Fibroblast of skin of scalp (primary cell): ENCODE results near the gene TMC3. TPM values are rescaled to one million over a fixed set of nuclear protein-coding genes. Genes with fewer than 3 reads are reported as not detected.
"Not testable (repeated sequence)": the region's sequence is repeated elsewhere in the genome, so short reads cannot be mapped to it uniquely, and the experiment has no call there.

Source experiments
- DNase-seq: peaks from one replicate; pipeline ENCODE4 v3.0.0-alpha.2; 2013
- polyA plus RNA-seq, 2 experiments: library from polyadenylated mRNA; unstranded; fragments of 120-200 nt; gene quantifications; one replicate each; pipeline ENCODE4 v1.2.1, GENCODE V29; 2013; ENCODE audit not compliant: insufficient read length in 2 of 2

Gene TMC3
- polyA plus RNA-seq (2013, experiment 1 of 2; ENCODE audit: insufficient read length) = 0.12 TPM
- 0.09 TPM for polyA plus RNA-seq (2013, experiment 2 of 2; ENCODE audit: insufficient read length)

DNA sequence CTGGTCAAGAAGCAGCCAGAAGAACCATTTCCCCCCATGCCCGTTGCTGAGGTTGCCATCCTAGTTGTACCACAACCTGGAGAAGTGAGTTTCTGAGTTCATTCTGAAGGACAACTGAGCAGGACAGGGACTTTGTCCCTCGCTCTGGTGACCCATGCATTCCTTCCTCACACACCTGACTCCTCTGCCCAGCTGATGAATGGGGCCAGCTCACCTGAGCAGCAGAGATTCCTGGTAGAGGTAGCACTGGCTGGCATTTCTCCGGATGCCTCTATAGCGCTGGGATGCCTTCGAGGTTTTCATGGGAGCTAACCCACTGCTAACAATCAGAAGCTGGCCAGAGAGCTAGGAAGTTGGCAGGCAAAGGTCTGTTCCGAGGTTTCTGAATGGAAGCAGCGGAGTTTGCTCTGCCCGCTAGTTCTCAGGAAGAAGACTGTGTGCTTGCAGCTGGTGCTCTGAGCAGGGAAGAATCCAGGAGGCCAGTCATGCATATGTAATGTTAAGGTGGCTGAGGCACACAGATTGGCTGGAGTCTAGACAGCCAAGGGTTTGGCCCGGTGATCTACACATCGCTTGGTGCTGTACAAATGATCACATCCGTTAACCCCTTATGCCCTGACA, at the start of gene TMC3:
TSS of gene TMC3 (minus strand) at position 439 of the 621 bp plus-strand sequence. CDS start at position 303, 136 bp downstream.
- DNase-seq = no peak

DNA sequence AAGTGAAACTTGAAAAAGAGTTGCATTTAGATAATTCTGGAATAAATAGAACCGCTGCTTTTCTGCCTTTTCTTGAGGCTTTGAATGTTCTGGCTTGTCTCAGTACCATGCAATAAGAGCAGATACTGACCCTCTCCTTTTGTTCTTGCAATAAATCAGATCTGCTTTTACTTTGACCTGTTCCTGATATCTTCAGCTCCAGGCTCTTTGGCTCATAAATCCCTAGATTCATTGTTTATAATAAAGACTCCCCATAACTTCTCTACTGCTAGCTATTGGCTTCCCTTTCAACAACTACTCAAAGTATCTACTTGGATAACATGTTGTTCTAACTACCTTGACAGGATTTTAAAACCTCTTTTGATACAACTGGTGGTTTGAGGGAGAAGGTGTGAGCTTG, 47.4 kb upstream of the TMC3 start:
- no peak for DNase-seq

DNA sequence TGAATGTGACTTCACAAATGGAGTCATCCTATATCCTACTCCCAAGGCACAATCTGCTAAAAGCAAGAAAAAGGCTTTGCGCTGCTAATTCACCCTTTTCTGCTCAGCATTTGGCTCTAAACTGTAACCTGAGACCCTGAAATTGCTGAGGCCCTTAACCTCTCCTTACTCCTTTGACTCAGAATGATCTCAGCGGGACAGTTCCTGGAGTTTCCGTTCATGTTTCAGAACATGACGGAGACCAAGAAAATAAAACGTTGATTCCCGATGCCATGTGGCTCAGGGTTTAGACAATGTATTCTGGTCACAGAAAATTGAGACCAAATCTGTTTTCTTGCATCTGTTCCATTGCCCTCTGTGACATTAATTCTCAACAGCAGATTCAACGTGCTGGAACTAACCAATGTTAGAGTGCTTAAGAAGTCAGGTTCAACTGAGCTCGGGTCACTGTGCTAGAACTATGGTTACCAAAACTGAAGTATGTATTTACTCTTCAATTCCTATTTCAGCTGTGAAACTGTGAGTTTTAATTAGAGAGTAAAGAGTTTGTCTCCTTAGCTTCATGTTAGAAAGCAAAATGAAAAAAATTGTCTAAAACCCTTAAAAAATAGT, 45.4 kb upstream of the TMC3 start:
- DNase-seq = peak; percentile 60

DNA sequence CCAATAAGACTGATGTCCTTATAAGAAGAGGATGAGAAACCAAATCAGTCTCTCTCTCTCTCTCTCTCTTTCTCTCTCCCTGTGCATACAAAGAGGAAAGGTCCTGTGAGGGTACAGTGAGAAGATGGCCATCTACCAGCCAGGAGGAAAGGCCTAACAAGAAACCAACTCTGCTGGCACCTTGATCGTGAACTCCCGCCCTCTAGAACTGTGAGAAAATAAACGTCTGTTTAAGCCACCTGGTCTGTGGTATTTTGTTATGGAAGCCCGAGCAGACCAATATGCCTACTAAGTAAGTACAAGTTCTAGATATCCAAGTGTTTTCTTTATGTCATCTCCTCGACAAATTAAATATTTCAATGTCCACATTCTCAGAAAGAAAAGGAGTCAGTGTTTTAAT, 44.9 kb upstream of the TMC3 start:
- no peak for DNase-seq

DNA sequence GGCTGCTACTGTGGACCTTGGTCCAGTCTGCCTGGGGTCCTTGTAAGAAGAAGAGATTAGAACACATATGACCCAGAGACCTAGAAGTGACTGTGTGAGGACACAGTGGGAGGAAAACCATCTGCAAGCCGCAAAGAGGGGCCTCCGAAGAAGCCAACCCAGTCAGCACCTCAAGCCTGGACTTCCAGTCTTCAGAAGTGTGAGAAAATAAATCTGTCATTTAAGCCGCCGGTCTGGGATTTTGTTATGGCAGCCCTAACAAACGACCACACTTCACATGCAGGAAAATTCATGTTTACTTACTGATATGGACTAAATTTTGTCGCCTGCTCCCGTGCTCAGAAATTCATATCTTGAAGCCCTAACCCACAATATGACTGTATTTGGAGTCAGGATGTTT, 44.4 kb upstream of the TMC3 start:
- no peak for DNase-seq

DNA sequence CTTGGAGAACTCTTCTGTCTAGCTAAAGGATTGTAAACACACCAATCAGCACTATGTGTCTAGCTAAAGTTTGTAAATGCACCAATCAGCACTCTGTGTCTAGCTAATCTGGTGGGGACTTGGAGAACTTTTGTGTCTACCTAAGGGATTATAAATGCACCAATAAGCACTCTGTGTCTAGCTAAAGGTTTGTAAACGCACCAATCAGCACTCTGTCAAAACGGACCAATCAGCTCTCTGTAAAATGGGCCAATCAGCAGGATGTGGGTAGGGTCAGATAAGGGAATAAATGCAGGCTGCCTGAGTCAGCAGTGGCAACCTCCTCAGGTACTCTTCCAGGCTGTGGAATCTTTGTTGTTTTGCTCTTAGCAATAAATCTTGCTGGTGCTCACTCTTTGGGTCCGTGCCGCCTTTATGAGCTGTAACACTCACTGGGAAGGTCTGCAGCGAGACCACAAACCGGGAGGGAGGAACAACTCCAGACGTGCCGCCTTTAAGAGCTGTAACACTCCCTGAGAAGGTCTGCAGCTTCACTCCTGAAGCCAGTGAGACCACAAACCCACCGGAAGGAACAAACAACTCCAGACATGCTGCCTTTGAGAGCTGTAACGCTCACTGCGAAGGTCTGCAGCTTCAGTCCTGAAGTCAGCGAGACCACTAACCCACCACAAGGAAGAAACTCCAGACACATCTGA, 40.4 kb upstream of the TMC3 start:
- DNase-seq = not testable (repeated sequence)

DNA sequence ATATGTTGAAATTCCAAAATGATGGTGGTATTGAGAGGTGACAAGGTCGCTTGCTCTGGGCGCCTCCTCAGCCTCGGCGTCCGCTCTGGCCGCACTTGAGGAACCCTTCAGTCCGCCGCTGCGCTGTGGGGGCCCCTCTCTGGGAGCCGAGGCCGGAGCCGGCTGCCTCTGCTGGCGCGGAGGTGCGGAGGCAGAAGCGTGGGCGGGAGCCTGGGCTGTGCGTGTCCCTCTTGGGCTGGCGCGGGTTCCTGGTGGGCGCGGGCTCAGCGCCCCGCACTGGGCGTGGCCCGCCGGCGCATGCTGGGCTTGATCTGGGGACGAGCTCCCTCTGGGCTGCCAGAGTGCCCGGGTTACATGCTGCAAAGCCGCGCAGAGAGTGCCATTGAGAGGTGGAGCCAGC, 39.8 kb upstream of the TMC3 start:
- DNase-seq = no peak

DNA sequence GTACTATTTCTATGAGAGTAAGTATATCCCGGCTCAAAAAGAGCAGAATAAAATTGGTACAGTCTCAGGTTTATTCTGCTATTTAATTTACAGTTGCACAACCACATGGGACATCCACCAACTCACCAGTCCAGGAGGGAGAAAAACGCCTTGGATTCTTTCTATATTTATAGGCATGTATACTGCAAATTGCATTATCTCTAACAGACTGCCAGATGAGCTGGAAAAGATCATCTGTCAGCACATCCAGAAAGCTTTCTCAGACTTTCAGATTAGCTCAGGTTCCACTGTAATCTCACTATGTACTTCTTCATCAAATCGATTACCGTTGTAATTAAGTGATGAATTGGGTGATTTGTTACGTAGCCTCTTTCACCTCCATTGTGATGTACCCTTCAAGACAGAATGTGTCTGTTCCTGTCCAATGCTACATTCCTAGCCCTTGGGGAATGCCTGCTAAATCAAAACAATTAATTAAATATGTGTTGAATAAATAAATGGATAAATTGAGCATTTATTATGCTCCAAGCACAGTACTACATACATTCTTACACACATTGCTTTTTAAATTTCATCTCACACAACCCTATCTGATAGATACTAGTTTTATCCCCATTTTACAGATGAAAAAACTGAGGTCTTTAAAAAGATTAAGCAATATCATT, 38.1 kb upstream of the TMC3 start:
- DNase-seq = peak; percentile 13

DNA sequence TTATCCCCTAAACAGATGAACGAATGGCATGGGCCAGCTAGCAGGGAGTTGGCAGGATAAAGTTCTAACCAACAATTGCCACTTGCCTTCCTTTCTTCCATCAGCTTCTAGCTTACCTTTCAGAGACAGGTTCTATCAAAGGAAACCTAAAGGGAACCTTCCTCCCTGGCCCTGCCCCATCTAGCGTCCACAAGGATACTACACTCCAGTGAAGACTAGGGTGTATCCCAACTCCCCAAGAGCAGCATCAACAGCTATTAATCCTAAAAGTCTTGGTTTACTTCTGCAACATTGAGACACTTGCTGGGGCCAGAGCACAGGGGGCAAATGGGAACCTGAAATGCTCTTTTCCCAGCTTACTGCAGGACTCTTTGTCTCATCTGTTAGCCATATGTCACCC, 37.0 kb upstream of the TMC3 start:
- DNase-seq = no peak

DNA sequence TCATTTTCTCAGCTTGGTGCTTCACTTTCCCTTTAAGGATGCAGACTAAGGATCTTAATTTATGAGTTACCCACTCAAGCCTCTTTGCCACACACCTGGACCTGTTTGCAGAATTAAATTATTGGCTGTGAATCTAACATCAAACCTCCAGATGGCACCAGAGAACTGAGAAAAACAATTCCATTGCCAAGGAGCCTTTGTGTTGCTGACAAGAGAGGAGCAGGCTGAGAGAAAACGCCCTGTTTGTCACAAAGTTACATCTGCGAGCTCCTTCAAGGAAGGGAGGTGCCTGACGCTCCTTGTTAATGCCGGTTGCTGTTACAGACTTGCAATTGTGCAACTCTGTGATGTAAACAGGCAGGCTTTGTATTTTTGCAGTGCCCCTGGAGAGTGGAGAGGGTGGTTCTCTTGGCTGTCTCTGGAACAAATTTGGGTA, 36.3 kb upstream of the TMC3 start:
- DNase-seq = peak; percentile 78

DNA sequence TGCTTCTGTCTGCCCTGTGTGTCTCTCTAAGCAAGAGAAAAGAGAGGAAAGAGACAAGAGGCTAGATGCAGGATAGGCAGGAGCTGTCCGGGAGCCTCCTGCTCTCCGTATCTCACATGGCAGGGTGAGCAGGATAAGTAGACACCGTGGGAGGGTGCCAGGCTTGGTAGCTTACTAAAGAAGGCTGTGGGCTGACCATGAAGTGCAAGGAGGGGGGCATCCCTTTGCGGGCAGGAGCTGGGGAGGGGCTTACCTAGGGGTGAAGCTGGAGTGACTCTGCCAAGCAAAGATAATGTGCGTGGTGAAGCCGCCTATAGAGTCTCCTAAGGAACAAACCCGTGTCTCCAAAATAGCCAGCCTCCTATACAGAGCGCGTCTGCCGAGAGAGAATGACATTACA, 33.7 kb upstream of the TMC3 start:
- no peak for DNase-seq

DNA sequence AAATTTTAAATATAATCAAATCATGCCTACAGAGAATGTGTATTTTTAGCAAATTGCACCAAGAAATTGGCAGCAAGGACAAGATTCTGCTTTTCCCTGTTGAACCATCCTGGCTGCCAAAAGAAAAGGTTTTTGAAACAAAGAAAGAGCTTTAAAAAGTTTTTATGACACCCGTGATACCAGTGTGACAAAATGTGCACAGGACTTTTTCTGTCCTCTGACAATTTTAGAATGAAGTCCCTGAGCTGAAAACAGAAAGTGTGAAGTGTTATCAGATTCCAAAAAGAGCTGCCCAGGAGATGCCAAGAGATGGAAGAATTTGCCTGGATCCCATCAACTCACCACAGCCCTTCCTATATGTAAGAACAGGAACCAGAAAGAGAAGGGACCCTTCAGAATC, 33.2 kb upstream of the TMC3 start:
- DNase-seq = no peak

DNA sequence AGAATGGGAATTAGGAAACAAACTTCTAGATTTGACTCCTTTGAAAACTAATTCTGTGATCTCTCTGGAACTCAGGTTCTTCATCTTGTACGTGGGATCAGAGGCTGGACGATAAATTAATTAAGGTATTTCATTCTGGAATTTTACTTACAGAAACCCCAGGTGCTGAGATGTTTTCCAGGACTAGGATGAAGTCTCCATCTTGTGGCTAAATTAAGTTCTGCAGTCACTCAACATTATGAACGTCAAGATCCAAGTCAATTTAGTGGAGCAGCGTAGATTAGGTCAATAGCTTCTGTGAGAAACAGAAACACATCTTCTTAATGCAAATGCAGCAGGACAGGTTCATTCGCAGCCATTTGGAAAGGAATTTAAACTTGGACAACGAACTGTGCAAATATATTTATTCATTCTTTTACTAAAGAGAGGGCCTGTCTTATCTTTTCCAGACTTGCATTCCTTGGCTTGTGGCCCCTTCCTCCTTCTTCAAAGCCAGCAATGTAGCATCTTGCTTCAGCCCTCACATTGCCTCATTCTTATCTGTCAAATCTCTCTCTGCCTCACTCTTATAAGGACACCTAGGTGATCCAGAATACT, 26.7 kb upstream of the TMC3 start:
- peak; percentile 57 for DNase-seq

DNA sequence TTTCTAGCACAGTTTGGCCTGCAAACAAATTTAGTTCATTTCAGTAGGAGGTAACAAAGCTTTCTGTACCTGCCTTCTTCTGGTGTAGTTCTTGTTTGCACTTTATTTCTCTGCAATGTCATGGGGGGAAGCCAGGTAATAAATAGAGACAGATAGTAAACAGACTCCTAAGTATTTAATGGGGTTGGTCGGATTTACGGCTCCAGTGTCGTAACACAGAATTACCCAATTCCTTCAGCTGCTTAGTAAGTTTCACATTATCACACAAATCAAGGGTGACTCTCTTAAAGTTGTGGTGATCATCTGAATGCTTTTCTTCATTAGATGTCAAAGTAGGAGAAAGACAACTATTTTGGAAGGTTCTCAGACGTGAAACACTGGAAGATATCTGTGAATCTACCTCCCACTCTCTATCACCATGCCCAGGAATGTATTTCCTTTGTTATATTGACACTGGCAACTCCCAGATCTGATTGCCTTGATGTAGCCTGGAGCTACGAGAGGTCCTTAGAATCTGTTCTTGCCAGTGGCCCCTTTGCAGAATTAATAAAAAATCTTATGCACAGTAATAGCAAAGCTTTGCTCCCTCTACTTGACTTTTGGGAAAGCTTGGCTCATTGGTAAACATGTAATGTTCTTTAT, 25.0 kb upstream of the TMC3 start:
- DNase-seq = no peak

DNA sequence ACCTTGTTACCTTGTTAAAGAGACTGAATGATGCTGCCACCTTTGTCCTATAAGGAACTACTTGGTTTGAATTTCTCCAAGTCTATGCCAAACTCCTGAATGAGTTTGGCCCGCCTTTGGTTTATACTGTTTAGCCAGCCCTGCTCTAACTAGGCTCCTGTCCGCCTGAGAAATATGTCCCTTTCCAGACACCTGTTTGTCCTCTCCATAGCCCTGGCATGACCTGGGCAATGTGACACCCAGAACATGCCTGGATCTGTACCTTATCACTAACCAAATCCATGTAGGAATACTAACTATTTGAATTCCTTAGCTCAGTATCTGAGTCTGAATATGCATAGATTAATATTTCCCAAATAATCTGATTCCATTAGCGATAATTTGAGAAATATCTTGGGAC, 24.4 kb upstream of the TMC3 start:
- no peak for DNase-seq

DNA sequence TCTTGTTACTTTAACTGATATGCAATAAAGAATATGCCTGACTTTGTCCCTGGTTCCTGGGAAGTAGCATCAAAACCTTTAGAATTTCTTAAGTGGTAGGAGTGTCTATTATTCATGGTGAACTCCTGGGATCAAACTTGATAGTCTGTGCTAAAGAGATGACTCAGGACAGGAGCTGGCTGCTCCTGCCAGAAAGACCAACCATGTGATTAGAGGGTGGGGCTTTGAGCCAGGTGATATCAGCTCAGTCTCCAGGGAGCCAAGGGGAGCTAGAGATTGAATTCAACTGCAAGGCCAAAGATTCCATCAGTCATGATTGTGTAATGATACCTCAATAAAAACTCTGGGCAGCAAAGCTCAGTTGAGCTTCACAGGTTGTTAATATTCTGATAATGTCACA, 20.6 kb upstream of the TMC3 start:
- no peak for DNase-seq

DNA sequence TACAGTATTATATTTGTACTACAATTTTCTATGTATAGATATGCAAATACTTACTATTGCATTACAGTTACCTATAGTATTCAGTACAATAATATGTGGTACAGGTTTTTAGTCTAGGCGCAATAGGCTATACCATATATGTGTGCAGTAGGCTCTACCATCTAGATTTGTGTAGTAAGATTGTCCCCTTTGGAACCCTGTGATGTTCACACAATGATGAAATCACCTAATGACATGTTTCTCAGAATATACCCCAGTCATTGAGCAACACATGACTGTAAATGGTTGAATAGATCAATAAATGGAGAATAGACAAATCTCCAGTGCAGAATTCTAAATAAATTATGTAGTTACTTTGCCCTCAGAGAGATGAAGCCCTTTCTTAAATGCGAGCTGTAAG, 17.6 kb upstream of the TMC3 start:
- no peak for DNase-seq

DNA sequence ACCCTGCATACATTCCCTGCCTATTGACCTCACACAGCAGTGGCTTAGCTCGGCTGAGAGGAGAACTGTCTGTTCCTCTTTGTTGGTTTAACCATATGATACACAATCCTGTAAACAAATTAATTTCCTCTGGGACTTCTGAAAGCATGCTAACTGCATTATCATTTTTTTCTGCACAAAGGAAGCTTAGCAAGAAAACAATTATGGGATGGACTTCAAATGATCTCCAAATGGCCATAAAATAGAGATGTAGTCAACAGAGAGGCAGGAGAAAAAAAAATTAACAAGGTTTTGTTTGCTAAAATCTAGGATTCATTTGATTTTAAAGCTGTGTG, 14.4 kb upstream of the TMC3 start:
- no peak for DNase-seq

DNA sequence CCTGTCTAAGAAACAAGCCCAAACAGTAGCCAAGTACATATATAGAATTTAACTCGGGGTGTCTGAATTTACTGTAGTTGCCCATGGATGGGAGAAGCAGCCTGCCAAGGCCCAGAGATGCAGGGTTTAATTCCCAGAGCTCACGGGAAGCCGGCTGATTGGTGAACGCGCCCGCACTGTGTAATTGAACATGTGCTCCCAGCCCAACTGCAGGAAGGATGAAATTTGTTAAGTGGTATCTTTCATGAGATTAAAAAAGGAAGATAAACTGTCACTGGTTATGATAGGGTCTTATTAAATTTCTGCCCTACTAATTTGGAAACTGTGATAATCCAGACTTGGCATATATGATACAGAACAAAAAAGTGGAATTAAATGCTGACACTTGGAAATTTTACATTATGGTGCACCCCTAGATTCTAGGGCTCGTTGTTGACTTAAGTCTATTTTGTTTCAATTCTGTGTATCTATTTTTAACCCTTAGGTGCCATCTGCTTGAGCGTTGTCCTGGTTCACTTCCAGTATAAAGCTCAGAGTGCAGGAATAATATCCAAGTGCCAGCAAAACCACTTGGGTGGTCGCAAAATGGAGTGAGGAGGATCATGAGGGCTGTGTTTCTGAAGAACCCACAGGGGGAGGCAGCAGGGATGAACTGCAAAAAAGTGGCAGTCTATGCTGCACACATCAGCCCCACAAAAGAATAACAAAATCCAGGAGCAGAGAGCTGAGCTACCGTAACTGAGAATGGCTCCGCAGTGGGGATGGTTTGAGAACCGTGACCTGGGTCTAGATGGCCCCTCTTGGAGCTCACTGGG, 13.8 kb upstream of the TMC3 start:
- DNase-seq = no peak

DNA sequence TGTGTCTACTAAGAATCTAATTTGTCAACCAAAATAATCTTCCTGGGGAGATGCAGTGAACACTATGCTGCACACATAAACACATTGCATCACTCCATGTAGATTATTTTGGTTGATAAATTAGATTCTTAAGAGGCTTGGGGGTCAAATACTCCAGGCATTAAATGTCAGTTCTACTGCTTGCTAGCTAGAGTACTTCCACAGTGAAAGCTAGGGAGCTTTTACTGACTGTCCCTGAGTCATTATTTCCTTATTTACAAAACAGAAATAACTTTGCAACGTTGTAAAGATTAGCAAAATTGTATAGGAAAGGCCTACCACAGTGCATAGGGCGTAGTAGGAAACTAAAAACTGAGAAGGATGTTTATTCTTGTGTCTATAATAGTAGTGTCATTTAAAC, 12.9 kb upstream of the TMC3 start:
- no peak for DNase-seq

DNA sequence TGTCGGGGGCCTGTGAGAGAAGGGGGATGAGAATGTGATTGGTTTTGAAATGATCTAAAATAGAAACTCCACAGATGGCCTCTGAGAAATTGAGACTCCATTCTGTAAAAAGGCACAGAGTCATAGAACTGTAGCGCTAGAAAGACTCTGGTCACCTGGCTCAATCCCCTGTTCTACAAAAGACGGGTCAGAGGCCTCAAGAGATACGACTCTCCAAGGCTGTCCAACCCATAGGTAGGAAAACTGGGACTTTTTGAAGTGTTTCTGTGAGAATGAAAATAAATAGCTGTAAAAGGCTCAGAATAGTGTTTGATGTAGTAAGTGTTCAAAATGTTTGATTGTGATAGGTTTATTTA, 11.7 kb upstream of the TMC3 start:
- no peak for DNase-seq
